ENCODE data around the gene IRF8.

The IRF8 gene

GRCh38 chr16:85919271-85920267 is 20.6 kb downstream of the IRF8 start:
- no peak for TF ChIP-seq GATA1 (IDR thresholded peaks at IDR 0.05; ENCODE audit: low read depth, low read length)
- TF ChIP-seq POLR2A (IDR thresholded peaks at IDR 0.05; ENCODE audit: low read length) = no peak
- DNase-seq = no peak

GRCh38 chr16:85921026-85921425 is 22.1 kb downstream of the IRF8 start:
- DNase-seq = no peak
- TF ChIP-seq GATA1 (IDR thresholded peaks at IDR 0.05; ENCODE audit: low read depth, low read length) = no peak
- no peak for TF ChIP-seq POLR2A (IDR thresholded peaks at IDR 0.05; ENCODE audit: low read length)

- TF ChIP-seq GATA1 (IDR thresholded peaks at IDR 0.05; ENCODE audit: low read depth, low read length) = no peak
- TF ChIP-seq POLR2A (IDR thresholded peaks at IDR 0.05; ENCODE audit: low read length) = no peak
- DNase-seq = no peak
Measured at GRCh38 chr16:85923153-85924021, 24.4 kb downstream of the IRF8 start.

- TF ChIP-seq POLR2A (IDR thresholded peaks at IDR 0.05; ENCODE audit: low read length) = no peak
- no peak for TF ChIP-seq GATA1 (IDR thresholded peaks at IDR 0.05; ENCODE audit: low read depth, low read length)
- no peak for DNase-seq
Measured at GRCh38 chr16:85924675-85925074, 25.7 kb downstream of the IRF8 start.

GRCh38 chr16:85926370-85926769 is 27.4 kb downstream of the IRF8 start:
- no peak for DNase-seq
- TF ChIP-seq POLR2A (IDR thresholded peaks at IDR 0.05; ENCODE audit: low read length) = no peak
- TF ChIP-seq GATA1 (IDR thresholded peaks at IDR 0.05; ENCODE audit: low read depth, low read length) = no peak

GRCh38 chr16:85927371-85927770 is 28.4 kb downstream of the IRF8 start:
- no peak for DNase-seq
- no peak for TF ChIP-seq GATA1 (IDR thresholded peaks at IDR 0.05; ENCODE audit: low read depth, low read length)

GRCh38 chr16:85927959-85928358 is 29.0 kb downstream of the IRF8 start:
- no peak for DNase-seq
- TF ChIP-seq GATA1 (IDR thresholded peaks at IDR 0.05; ENCODE audit: low read depth, low read length) (no peak), POLR2A (IDR thresholded peaks at IDR 0.05; ENCODE audit: low read length) (no peak)

GRCh38 chr16:85928401-85928820 is 29.4 kb downstream of the IRF8 start:
- no peak for DNase-seq
- no peak for TF ChIP-seq GATA1 (IDR thresholded peaks at IDR 0.05; ENCODE audit: low read depth, low read length)
- no peak for TF ChIP-seq POLR2A (IDR thresholded peaks at IDR 0.05; ENCODE audit: low read length)

GRCh38 chr16:85929259-85929721 is 30.3 kb downstream of the IRF8 start:
- DNase-seq = no peak
- TF ChIP-seq GATA1 (IDR thresholded peaks at IDR 0.05; ENCODE audit: low read depth, low read length) (no peak), POLR2A (IDR thresholded peaks at IDR 0.05; ENCODE audit: low read length) (no peak)

- no peak for DNase-seq
- TF ChIP-seq GATA1 (IDR thresholded peaks at IDR 0.05; ENCODE audit: low read depth, low read length) = no peak
- TF ChIP-seq POLR2A (IDR thresholded peaks at IDR 0.05; ENCODE audit: low read length) = no peak
Measured at GRCh38 chr16:85930301-85930700, 31.3 kb downstream of the IRF8 start.

- no peak for TF ChIP-seq GATA1 (IDR thresholded peaks at IDR 0.05; ENCODE audit: low read depth, low read length)
- no peak for TF ChIP-seq POLR2A (IDR thresholded peaks at IDR 0.05; ENCODE audit: low read length)
- DNase-seq = no peak
Measured at GRCh38 chr16:85931596-85932402, 32.8 kb downstream of the IRF8 start.

- DNase-seq = no peak
- TF ChIP-seq GATA1 (IDR thresholded peaks at IDR 0.05; ENCODE audit: low read depth, low read length) (no peak), POLR2A (IDR thresholded peaks at IDR 0.05; ENCODE audit: low read length) (no peak)
Measured at GRCh38 chr16:85934210-85934609, 35.2 kb downstream of the IRF8 start.

- DNase-seq = no peak
- TF ChIP-seq POLR2A (IDR thresholded peaks at IDR 0.05; ENCODE audit: low read length) (no peak), GATA1 (IDR thresholded peaks at IDR 0.05; ENCODE audit: low read depth, low read length) (no peak)
Measured at GRCh38 chr16:85935391-85935973, 36.5 kb downstream of the IRF8 start.

Measured in erythroblast (primary cell).